MM.1S (cell line): ENCODE data around the gene AHCTF1.

Experiments
- CTCF ChIP-seq: fragments of 300-600 bp; sonication (generic); IDR thresholded peaks from 2 replicates; pipeline ENCODE4 v1.5.1; 2016; ENCODE audit warnings: antibody characterized with exemption, low read length, mixed read lengths
- EZH2 ChIP-seq: fragments of 300-600 bp; sonication (generic); optimal IDR thresholded peaks from 2 replicates; pipeline ENCODE3; 2017; ENCODE audit warnings: low read depth, mild to moderate bottlenecking, antibody characterized with exemption, low read length, mixed read lengths
- EZH2phosphoT487 ChIP-seq: fragments of 300-600 bp; sonication (generic); IDR thresholded peaks from 2 replicates; pipeline ENCODE4 v1.6.1; 2018; ENCODE audit warnings: antibody characterized with exemption, low read length

DNA sequence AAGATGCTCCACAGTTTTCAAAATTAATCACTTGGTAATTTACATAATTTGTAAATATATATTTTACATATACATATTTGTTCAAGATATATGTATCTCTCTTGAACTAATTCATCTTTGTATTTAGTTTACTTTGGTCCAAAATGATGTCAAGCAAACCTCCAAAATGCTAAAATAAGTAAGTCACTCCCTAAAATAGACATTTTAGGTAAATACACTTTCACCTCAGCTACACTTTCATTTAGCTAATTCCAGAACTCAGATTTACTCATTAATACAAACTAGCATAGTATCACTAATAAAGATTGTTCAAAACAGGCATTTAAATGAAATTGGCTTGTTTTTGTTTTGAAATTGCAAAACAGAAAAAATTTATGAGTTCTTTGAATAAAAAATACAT is 40.6 kb downstream of the AHCTF1 start:
- TF ChIP-seq CTCF = no peak
- TF ChIP-seq EZH2 = no peak
- no peak for TF ChIP-seq EZH2phosphoT487
